HG03175 (cell line): ENCODE measurements around the gene GPR155.
"Not testable (repeated sequence)": the region's sequence is repeated elsewhere in the genome, so short reads cannot be mapped to it uniquely, and the experiment has no call there.

Source experiments
- ATAC-seq: cut with Tn5 transposase; IDR thresholded peaks from one replicate; pipeline ENCODE4 v1.9.1; 2021; ENCODE audit warnings: mild to moderate bottlenecking, moderate library complexity; ENCODE audit not compliant: unreplicated experiment

GPR155 gene

GRCh38 chr2:174439323-174439722, 47.5 kb downstream of the GPR155 start:
- ATAC-seq = no peak

GRCh38 chr2:174438146-174438886, 48.5 kb downstream of the GPR155 start:
- no peak for ATAC-seq

DNA sequence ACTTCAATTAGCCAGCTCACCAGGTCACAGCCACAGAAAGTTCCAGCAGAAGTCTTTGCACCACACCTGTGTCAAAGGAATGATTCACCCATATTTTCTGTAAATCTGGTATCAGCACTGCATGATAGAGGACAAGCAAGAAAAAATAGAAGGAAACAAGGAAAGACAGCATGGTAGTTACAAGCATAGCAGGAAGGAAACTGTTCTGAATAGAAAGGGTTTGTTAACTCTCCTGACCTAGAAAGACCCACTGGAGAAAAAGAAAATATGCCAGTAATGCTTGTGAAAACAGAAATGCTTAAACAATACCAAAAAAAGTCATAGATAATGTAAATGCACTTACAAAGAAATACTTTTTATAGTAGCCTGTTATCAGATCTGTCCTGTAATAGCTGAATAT, 50.5 kb downstream of the GPR155 start:
- no peak for ATAC-seq

DNA sequence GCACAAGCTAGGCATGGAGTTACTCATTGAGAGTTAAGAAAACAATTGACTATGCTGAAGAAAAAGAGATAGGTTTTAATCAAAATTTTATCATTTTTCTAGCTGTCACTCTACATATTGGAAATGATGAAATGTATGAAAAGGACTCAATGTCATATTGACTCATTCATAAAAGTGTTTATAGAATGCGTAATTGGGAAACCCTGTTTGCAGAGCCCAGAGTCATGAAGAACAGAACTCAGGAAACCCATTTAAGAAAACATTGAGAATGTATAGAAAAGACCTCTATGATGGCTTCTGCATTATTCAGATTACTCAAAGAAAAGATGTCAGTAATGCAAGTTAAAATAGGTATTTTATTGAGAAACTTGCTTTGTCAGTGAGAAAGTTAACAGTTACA, 54.9 kb downstream of the GPR155 start:
- ATAC-seq = no peak

DNA sequence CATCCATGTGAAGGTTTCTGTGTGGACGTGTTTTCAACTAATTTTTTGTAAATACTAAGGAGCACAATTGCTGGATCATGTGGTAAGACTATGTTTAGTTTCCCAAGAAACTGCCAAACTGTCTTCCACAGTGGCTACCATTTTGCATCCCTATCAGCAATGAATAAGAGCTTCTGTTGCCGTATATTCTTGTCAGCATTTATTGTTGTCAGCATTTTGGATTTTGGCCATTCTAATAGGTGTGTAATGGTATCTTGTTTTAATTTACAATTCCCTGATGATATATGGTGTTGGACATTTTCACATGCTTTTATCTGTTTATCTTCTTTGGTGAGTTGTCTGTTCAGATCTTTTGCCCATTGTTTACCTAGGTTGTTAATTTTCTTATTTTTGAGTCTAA, 56.8 kb downstream of the GPR155 start:
- no peak for ATAC-seq

DNA sequence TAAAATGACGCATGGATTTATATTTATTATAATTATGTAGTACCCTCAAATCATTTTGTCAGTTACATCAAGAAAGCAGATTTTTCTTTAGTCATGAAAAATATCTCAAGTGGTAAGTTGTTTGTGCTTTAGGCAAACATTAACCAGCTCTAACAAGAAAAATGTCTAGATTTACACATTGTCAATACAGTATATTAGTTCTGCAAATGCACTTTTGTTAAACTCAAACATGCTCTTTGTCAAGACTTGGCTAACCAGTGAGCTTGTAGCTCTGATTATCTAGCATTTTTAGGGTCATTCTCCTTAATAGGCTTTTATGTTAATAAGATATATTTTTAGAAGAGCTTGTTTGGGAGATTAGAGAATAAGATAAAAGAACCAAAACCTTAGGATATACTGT, 58.6 kb downstream of the GPR155 start:
- no peak for ATAC-seq

GRCh38 chr2:174412256-174412655, 74.6 kb downstream of the GPR155 start:
- no peak for ATAC-seq

GRCh38 chr2:174410039-174410438, 76.8 kb downstream of the GPR155 start:
- not testable (repeated sequence) for ATAC-seq

DNA sequence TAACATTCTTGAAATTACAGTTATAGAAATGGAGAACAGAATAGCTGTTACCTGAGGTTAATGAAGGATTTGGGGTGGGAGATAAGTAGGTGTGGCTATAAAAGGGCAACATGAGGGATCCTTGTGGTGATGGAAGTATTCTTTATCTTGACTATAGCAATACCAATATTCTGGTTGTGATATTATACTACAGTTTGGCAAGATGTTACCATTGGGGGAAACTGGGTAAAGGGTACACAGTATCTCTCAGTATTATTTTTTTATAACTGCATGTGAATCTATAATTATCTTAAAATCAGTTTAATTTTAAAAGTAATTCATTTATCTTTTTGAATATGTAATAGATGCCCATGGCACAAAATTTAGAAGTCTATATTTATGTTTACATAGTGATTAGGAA, 83.2 kb downstream of the GPR155 start:
- ATAC-seq = no peak

DNA sequence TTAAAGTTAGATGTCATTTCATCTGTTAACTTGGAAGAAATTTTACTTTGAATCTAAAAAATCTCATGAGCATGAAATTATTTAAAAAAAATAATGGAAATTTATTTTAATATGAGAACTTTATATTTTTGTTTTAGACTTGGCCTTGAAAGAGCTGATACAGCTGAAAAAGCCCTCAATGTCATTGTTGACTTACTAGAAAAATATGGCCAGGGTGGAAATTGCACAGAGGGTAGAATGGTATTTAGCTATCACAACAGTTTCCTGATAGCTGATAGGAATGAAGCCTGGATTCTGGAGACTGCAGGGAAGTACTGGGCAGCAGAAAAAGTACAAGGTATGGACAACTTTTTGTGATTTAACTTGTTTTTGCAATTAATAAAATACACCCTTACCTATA, 86.0 kb downstream of the GPR155 start:
- ATAC-seq = no peak

GRCh38 chr2:174399171-174399570, 87.7 kb downstream of the GPR155 start:
- no peak for ATAC-seq

DNA sequence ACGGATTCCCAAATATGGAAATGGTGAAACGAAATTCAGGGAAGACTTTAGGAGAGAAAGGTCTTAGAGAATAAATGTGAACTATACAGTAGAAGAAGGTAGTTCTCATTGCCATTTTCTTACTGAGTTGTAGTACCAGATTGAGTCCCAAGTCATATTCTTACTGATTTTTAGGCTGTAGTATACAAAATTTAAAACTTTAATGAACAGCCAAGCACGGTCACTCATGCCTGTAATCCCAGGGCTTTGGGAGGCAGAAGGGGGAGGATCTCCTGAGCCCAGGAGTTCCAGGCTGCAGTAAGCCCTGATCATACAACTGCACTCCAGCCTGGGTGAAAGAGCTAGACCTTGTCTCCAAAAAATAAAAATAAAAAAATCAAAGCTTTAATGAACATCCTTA, 89.1 kb downstream of the GPR155 start:
- ATAC-seq = no peak

DNA sequence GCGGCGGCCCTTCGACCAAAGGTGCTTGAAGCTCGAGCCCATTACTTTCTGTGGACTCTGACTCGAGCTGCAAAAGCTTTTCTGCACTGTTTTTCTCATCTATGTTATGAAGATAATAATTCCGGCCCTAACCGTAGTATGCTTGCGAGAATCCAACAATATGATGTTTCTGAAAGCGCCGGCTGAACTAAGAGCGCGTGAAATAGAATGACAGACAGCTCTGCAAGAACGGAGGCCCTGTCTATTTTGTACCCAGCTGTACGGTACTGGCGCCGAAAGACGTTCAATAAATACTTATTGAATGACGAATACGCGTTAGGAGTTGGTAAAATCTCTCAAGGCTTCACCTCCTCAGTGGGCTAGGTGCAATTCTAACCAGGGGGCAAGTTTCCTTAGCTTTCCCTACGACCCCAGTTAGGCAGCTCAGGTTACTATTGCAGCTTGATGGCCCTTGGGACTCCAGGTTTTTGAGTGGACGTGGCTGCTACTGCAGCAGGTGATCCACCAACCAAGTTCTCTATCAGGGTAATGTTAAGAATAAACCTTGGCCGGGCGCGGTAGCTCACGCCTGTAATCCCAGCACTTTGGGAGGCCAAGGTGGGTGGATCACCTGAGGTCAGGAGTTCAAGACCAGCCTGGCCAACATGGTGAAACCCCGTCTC, 90.7 kb downstream of the GPR155 start:
- peak; percentile 43 for ATAC-seq

DNA sequence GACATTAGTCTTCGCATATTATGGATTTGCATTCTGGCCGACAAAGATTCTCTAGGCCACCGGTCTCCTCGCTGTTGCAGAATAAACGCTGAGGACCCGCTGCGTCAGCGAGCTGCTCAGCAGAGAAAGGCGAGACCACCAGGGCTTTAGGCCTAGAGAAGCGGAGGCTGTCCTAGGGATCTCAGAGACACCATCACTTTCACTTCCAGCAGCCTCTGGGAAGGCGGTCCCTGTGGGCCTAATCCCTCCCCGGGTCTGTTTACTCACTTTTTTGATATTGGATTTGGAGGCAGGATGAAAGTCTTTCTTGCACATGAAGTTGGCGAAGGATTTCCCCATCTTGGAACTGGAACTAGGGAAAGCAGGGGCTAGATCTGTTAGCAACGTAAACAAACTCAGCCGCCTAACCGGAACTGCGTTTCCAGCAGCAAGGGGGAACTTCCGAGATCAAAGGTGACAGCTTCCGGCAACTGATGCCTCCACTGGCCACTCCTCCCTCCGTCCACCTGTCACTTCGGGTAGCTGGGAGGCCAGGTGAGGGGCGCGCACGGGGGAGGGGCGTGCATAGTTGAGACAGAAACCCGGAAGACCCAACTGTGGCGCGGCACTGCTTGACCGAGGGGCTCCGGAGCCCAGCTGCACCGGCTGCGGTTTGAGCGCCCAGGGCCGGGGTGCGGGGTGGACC, 91.4 kb downstream of the GPR155 start, which contains the start of gene SCRN3:
SCRN3 (plus strand) TSS at position 447 of the 685 bp plus-strand sequence. CDS start 2,554 bp downstream, outside the sequence.
- peak; percentile 97 for ATAC-seq

DNA sequence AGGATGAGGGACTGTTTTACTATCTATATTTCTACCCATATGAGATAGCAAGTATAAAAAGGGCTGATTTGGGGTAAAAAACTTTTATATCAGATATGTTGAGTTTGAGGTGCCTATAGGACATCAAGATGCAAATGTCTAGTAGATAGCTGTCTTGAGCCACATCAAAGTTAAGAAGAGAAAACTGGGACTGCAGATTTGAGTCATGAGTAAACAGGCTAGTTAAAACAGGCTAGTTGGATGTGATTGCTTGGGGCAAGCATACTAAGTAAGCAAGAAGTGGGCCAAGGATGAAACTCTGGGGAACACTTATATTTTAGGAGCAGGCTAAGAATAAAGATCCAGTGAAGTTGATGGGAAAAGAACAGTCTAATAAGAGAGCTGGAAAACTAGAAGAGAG, 94.1 kb downstream of the GPR155 start:
- no peak for ATAC-seq

DNA sequence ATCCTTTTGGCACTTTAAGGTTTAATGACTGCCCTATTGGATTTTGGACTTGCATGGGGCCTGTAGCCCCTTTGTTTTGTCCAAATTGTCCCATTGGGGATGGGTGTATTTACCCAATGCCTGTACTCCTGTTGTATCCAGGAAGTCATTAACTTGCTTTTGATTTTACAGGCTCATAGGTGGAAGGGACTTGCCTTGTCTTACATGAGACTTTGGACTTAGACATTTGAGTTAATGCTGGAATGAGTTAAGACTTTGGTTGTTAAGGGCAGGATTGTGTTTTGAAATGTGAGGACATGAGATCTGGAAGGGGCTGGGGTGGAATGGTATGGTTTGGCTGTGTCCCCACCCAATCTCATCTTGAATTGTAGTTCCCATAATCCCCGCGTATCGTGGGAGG, 96.5 kb downstream of the GPR155 start:
- not testable (repeated sequence) for ATAC-seq

- ATAC-seq = no peak
Observed at GRCh38 chr2:174389542-174389941, 97.3 kb downstream of the GPR155 start.

GRCh38 chr2:174388706-174389105, 98.1 kb downstream of the GPR155 start:
- ATAC-seq = not testable (repeated sequence)

DNA sequence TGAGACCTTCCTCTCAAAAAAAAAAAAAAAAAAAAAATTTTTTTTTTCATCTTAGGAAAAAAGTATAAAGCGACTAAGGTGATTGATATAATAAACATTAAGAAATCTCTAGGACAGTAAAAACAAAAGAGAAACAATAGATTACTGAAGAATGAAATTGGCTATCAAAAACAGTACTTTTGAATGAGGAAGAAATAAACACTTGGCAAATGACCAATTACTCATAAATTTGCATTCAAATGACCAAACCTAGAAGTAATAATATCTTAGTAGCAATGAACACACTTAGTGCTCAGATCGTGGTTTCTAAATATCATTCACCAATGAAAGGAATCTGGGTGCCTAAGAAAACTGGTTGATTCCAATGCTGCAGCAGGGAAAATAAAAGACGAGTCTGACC, 101.6 kb downstream of the GPR155 start:
- no peak for ATAC-seq

DNA sequence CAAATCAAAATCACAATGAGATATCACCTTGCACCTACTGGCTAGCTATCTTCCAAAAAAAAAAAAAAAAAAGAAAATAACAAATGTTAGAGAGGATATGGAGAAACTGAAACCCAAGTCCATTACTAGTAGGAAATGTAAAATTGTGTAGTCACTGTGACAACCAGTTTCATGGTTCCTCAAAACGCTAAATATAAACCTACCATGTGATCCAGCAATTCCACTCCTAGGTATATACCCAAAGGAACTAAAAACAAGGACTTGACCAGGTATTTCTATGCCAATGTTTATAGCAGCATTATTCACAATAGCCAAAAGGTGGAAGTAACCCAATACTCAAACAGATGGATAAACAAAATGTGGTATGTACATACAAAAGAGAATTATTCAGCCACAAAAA, 103.0 kb downstream of the GPR155 start:
- no peak for ATAC-seq
